CD4-positive, alpha-beta T cell treated with Interleukin-6 for 4 hours (primary cell): ENCODE measurements around the gene AP1G2.

Experiments used
- DNase-seq: peaks from one replicate; pipeline ENCODE4 v3.0.0-alpha.2; 2020; ENCODE audit warnings: mixed read lengths

The AP1G2 gene

DNA sequence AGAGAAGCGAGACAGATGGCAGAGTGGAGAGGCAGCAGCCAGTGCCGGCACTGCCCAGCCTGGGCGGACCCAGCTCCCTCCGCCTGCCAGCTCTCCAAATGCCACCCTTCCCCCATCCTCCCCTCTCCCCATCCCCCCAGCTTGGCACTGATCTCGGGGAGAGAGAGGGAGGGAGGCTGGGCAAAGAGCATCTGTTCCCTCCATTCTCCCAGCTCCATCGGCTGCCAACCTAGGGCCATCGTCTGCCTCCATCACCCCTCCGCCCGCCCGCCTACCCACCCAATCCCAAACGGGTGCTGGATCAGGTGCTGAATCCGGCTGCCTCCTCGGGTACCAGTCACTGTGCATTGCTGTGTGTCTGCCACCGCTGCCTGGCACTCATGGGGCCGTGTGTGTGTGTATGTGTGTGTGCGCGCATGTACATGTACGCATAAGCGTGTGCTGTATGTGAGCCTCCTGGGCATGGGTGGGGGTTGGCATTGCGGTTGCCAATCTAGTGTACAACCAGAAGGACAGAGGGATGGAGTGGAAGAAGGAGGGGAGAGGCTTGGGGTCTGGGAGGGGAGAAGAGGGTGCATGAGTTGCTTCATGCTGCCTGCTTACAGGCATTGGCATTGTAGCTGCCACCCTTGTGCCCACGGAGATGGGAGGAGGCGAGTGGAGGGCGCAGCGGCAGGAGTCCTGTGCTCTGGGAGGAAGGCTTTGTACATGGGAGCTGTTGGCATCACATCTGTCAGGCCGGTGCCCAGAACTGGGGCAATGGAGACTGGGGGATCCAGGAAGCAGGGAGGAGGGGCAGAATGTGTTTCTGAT, 54.4 kb downstream of the AP1G2 start:
- DNase-seq, result no peak

DNA sequence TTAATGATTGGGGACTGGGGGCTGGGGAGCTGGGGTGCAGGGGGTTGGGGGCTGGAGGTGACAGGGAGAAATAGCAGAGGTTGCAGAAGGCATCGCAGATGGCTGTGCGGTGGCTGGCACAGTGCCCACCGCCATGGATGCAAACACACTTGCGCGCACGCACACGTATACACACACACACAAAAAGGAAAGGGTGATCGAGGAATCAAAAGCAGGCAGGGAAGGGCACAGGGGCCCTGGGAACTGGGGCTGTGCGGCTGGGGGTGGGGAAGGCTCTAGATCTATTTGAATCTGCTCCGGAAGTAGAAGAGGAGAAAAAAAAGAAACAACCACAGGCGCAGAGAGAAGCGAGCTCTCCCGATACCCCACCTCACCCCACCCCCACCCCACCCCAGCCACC, 55.4 kb downstream of the AP1G2 start:
- DNase-seq, result peak; percentile 38
